ENCODE measurements around the gene TRMT44.
"Not testable (repeated sequence)": the region's sequence is repeated elsewhere in the genome, so short reads cannot be mapped to it uniquely, and the experiment has no call there.

Gene TRMT44

DNA sequence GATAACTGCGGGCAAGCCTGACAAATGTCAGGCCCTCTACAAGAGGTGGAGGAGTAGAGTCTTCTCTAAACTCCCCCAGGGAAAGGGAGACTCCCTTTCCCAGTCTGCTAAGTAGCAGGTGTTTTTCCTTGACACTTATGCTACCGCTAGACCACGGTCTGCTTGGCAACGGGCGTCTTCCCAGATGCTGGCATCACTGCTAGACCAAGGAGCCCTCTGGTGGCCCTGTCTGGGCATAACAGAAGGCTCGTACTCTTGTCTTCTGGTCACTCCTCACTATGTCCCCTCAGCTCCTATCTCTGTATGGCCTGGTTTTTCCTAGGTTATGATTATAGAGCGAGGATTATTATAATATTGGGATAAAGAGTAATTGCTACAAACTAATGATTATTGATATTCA, 33.7 kb upstream of the TRMT44 start:
- DNase-seq (ENCODE audit: low read depth, low spot score) = peak; percentile 33

DNA sequence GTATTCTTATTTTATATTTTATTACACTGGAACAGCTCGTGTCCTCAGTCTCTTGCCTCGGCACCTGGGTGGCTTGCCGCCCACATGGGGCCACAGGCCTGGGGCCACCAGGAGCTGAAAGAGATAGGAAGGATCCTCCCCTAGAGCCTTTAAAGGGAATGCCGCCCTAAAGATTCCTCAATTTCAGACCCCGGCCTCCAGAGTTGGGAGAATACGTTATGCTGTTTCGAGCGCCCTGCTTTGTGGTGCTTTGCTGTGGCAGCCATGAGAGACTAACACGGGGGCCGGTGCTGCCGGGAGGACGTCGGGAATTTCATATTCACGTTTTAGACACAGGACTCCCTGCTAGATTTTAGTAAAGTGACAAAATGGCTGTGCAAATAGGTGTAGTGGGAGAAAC, 33.3 kb upstream of the TRMT44 start:
- no peak for DNase-seq (ENCODE audit: low read depth, low spot score)

GRCh38 chr4:8407756-8408155, 32.8 kb upstream of the TRMT44 start:
- no peak for DNase-seq (ENCODE audit: low read depth, low spot score)

DNA sequence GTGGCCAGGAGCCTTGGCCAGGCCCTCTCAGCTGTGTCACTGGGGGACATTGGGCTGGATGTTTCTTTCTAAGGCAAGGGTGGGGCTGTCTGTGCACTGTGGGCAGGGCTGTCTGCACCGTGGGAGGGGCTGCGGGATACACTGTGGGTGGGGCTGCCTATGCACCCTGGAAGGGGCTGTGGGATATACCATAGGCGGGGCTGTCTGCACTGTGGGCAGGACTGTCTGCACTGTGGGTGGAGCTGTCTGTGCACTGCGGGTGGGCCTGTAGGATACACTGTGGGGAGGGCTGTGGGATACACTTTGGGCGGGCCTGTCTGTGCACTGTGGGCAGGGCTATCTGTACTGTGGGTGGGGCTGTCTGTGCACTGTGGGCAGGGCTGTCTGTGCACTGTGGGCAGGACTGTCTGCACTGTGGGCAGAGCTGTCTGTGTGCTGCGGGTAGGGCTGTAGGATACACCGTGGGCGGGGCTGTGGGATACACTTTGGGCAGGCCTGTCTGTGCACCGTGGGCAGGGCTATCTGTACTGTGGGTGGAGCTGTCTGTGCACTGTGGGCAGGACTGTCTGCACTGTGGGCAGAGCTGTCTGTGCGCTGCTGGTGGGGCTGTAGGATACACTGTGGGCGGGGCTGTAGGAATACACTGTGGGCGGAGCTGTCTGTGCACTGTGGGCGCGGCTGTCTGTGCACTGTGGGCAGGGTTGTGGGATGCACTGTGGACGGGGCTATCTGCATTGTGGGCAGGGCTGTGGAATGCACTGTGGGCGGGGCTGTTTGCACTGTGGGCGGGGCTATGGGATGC, 31.1 kb upstream of the TRMT44 start:
- DNase-seq (ENCODE audit: low read depth, low spot score) = no peak

DNA sequence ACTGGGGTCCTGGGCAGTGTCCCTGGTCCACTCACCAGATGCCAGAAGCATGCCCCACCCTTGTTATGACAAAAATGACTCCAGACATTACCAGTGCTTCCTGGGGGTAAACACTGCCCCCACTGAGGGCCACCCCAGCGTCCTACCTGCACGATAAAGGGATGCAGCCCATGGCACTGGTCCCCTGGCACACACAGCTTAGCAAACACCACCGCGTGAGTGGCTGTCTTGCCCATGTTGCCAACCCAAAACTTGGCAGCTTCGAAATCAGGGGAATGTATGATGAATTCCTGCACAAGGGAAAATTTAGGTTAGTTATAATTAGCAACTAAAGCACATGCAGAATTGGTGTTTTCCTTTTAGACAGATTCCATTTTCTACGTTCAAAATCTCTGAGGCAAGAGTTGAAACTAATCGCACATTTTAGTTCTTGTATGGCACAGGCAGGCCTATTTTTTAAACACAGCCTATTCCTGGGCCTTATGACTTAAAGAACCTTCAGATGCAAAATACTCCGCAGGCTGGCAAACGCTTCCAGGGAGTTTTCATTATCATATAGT, 30.4 kb upstream of the TRMT44 start:
- no peak for DNase-seq (ENCODE audit: low read depth, low spot score)

DNA sequence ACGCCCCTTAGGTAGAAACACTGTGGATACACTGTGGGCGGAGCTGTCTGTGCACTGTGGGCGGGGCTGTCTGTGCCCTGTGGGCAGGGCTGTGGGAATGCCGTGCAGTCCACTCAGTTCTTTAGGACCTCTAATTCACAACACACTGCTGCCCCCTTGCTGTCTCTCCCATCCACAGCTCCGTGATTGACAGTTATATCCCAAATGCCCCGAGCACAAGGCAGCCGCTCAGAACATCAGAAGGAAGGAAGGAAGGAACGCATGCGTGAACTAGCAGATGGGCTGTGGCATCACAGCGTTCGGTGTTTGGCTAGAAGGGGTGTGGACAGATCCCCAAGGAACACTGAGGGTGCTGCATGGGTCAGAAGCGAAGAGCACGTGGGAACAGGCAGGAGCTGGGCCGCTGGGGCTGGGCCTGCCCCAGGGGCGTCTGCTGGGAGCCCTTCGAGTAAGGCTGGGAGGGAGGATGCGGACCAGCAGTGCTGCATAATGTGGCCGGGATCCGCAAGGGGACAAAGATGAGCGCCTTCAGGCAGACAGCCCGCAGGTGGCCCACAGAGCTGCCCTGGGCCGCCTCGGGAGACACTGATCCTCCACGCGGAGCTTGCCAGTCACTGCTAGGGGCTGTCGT, 29.8 kb upstream of the TRMT44 start:
- DNase-seq (ENCODE audit: low read depth, low spot score) = peak; percentile 95

DNA sequence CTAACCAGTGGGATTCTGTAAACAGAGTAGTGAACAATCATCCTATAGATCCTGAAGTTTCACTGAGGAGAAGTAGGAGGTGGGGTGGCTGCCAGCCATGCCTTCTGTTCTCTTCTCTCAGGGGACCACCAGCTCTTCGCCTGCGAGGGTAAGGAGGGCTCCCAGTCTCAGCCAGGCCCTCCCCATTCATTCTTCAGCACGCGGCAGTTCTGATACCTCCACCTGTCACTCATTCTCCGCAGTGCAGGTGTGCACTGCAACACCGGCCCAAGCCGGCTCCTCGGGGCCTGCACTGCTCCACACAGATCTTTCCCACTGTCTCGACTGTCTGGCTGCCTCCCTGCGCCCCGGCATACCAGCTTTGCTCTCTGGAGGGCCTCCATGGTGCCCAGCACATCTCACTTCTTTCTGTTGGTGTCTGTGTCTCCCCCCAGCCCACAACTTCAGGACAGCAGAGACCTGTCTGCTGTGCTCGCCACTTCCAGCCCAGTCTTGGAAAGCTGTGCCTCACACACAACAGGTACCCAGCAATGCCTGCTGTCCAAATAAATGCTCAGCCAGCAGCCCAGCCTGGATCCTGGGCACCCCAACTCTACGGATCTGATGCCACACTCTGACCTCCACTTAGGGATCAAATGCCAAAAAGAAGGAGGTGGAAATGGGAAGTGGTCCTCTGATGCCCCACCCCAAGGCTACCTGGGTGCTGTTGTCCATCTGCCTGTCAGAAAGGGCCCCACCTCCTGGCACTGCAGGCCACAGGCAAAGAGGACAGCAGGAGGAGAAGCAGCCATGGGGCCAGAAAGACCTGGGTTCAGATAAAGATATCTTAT, 29.0 kb upstream of the TRMT44 start:
- DNase-seq (ENCODE audit: low read depth, low spot score) = no peak

GRCh38 chr4:8412288-8412687, 28.3 kb upstream of the TRMT44 start:
- no peak for DNase-seq (ENCODE audit: low read depth, low spot score)

DNA sequence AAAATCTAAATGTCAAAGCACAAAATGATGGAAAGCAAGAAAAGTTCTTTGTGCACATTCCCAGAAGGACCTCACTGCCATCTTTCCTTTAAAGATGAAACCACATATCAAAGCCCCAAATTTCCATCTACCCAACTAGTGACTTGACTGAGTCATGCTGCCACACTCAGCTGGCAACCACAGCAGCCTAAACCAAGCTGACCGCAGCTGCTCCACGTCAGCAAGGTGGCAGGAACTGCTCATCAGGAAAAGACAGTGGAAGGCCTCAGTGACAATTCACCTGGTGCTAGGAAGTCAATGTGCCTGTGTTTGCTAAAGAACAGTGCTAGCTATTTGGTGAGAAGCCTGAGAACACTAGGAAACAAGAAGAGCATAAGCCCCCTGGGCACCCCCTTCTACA, 26.2 kb upstream of the TRMT44 start:
- DNase-seq (ENCODE audit: low read depth, low spot score) = no peak

DNA sequence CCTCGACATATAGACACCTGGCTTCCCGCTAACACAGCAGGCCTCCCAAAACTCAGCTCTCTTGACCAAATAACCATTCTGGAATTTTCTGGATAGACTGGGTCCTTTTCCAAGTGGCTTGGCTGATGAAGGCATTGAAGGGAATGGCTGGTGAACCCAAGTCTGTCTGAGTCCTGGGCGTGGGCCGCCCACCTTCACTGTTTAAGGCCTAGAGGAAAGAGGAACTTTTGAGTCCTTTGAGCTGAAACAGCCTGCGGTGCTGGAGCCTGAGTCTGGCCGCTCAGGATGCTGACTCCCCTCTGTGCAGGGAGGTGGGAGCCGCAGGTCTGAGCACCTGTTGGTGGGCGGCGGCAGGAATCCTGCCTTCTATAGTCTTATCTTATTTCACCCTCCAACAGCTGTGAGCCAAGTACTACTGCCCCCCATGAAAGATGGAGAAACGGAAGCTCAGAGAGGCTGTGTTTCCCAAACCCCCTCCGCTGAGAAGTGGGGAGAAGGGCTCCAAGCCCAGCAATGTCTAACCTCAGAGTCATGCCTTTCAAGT, 23.4 kb upstream of the TRMT44 start:
- DNase-seq (ENCODE audit: low read depth, low spot score) = no peak

GRCh38 chr4:8419222-8420041, 21.1 kb upstream of the TRMT44 start:
- DNase-seq (ENCODE audit: low read depth, low spot score) = no peak

GRCh38 chr4:8420151-8420550, 20.4 kb upstream of the TRMT44 start:
- DNase-seq (ENCODE audit: low read depth, low spot score) = not testable (repeated sequence)

- peak; percentile 43 for DNase-seq (ENCODE audit: low read depth, low spot score)
Measured at GRCh38 chr4:8422327-8422726, 18.2 kb upstream of the TRMT44 start.

DNA sequence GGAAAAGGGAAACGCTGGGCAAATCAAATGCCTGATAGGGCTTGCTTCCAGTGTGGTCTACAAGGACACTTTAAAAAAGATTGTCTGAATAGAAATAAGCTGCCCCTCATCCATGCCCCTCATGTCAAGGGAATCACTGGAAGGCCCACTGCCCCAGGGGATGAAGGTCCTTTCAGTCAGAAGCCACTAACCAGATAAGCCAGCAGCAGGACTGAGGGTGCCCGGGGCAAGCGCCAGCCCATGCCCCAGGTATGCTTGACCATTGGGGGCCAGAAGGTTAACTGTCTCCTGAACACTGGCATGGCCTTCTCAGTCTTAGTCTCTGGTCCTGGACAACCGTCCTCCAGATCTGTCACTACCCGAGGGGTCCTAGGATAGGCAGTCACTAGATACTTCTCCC, 17.8 kb upstream of the TRMT44 start:
- no peak for DNase-seq (ENCODE audit: low read depth, low spot score)

- no peak for DNase-seq (ENCODE audit: low read depth, low spot score)
Measured at GRCh38 chr4:8427262-8427661, 13.3 kb upstream of the TRMT44 start.

DNA sequence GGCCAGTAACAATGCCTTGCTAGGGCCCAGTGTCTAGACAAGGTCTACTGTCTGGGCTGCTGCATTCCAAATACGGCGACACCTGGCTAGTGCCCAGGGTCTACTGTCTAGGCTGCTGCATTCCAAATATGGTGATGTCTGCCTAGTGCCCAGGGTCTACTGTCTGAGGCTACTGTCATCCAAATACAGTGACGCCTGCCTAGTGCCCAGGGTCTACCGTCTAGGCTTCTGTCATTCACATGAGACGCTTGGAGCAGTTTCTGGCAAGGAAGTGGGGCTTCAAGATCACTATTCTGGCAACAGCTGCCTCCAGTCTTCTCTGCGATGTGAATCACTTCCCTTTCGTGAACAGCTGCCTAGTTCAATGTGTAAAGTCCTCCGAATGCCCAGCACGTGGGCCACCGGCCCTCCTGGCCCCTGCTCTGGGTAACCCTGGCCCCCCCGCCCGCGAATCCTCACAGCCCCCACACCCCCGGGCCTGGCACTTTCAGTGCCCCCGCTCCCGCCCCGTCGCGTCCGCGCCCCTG, 12.8 kb upstream of the TRMT44 start:
- DNase-seq (ENCODE audit: low read depth, low spot score) = peak; percentile 54

DNA sequence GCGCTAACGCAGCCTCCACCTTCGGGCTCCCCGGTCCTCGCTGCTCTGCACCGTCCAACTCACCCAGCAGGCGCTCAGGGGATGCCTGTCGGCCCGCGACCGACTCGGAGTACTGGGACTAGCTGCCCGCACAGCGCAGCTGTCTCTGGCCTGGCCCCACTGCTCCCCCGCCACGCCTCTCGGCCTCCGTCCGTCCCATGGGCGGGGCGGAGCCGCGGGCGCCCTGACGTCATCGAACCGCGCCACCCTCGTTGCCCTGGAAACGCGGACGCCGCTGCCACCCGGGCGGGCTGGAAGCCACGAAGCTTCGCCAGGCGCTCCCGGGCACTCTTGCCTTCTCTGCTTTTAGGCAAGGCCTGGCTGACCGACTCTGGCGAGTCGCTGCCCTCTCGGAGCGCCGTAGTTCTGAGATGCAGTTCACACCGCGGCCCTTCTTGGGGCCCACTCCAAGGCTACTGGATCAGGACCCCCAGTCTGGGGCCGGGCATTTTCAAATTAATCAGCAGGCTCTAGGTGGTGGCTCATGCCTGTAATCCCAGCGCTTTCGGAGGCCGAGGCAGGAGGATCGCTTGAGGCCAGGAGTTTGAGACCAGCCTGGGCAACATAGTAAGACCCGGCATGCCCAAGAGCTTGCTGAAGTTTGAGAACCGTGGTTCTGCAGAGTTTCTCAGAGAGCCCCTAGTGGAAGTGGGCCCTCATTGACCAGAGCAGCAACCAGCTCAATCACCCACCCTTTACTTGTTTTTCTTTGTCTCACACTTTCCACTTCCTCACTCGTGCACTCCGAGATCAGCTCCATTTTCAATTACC, 12.1 kb upstream of the TRMT44 start:
- DNase-seq (ENCODE audit: low read depth, low spot score) = peak; percentile 96

- DNase-seq (ENCODE audit: low read depth, low spot score) = no peak
Measured at GRCh38 chr4:8431553-8431952, 9.0 kb upstream of the TRMT44 start.

- no peak for DNase-seq (ENCODE audit: low read depth, low spot score)
Measured at GRCh38 chr4:8433136-8433535, 7.4 kb upstream of the TRMT44 start.

Measured in ELF-1 (cell line).